ENCODE measurements around the gene SLC28A1.

DNA sequence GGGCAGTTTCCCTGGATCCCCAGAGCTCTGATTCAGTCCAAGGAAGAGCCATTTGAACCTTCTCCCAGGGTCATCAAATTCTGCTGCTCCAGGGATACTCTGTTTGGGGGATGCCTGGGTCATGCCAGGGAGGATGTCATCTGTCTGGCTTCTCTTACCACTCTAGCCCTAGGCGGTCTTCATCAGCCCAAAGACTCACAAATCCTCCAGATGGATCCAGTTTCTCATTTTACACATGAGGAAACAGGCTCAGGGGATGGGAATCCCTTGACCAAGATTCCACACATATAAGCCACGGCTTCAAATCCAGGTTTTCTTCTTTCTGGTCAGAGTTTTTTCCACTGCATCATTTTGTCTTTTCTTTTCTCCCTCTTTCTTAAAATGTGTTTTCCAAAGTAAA, 36.7 kb downstream of the SLC28A1 start:
- TF ChIP-seq POLR2A (IDR thresholded peaks at IDR 0.05): no peak
- TF ChIP-seq, protein P1, sequence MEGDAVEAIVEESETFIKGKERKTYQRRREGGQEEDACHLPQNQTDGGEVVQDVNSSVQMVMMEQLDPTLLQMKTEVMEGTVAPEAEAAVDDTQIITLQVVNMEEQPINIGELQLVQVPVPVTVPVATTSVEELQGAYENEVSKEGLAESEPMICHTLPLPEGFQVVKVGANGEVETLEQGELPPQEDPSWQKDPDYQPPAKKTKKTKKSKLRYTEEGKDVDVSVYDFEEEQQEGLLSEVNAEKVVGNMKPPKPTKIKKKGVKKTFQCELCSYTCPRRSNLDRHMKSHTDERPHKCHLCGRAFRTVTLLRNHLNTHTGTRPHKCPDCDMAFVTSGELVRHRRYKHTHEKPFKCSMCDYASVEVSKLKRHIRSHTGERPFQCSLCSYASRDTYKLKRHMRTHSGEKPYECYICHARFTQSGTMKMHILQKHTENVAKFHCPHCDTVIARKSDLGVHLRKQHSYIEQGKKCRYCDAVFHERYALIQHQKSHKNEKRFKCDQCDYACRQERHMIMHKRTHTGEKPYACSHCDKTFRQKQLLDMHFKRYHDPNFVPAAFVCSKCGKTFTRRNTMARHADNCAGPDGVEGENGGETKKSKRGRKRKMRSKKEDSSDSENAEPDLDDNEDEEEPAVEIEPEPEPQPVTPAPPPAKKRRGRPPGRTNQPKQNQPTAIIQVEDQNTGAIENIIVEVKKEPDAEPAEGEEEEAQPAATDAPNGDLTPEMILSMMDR (IDR thresholded peaks at IDR 0.05): no peak
